Subcutaneous adipose tissue (tissue), 4 donors: ENCODE results near the gene HBG1. TPM values are rescaled to one million over a fixed set of nuclear protein-coding genes. Genes with fewer than 3 reads are reported as not detected.

Source experiments
- CTCF ChIP-seq: fragments of 450-650 bp; IDR thresholded peaks from one replicate; pipeline ENCODE4 v1.5.1; 2016; ENCODE audit warnings: low read depth, mild to moderate bottlenecking, control low read depth, antibody characterized with exemption, moderate library complexity
- total RNA-seq, 4 donors: library from RNA; depleted of rRNA; stranded (reverse); fragments of >200 nt; gene quantifications; one replicate each; pipeline ENCODE4 v1.1.0, GENCODE V29; 2016

Gene HBG1
- total RNA-seq, 4 donors from 2014 or later, result not detected

GRCh38 chr11:5242208-5242607 lies 7.4 kb downstream of the HBG1 start:
- TF ChIP-seq CTCF, result no peak

DNA sequence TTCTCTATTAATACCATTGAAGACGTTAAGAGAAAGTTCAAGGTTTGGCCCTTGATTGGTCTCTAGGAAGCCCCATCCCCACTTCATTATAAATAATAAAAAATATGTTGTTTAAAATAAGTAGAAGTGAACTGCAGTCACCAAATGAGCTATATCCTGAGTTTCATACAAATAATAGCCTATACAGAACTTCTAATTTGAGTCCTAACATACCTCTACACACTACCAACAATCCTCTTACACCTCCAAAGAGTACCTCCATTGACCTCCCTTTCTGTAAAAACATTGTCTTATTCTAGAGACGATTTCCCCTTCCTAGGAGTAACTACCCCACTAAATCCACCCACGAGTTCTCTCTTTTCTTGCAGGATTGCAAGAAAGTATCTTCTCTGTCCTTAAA lies 8.2 kb downstream of the HBG1 start:
- TF ChIP-seq CTCF, result no peak

DNA sequence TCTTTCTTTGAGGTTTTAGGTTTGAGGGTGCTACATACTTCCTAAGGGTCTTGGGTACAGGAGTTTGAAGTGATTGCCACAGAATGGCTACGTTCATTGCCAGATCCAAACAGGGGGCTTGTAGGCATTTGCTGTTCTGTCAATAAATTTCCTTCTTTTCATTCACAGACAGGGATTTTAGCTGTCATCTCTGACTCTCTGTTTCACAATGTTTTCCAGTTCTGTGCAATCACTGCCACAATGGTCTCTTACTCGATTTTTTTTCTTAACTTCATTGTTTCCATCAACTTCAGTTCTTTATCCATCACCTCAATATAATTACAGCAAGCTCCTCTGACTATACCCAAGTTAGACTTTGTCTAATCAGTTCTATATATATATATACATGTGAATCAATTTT lies 9.2 kb downstream of the HBG1 start:
- TF ChIP-seq CTCF, result no peak

DNA sequence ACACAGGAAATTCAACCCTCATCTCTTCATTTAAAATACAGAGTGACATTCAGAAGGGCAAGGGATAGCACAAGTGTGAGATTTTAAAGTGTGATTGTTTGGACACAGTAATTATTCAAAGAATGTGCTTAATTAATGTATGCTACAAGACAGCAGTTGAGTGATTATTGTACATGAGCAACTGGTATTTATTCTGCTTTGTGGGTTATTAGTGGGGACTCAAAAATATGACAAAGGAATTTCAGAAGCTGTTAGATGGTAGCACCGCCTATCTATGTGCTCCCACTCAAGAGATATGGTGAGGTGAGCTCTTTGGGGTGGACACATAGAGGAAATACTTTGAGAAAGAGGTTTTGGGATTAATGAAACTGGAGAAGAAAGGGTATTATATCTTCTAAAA lies 9.6 kb downstream of the HBG1 start:
- no peak for TF ChIP-seq CTCF

- TF ChIP-seq CTCF, result no peak
These were observed 10.6 kb downstream of the HBG1 start for GRCh38 chr11:5239046-5239445.

GRCh38 chr11:5238486-5238885 lies 11.2 kb downstream of the HBG1 start:
- TF ChIP-seq CTCF, result no peak

- no peak for TF ChIP-seq CTCF
These were observed 12.2 kb downstream of the HBG1 start for GRCh38 chr11:5237420-5237819.
